Skeletal muscle satellite cell (primary cell): ENCODE results near the gene SLC37A2.
A peak's percentile ranks its signal among the peaks of the same experiment; 100 is the strongest.
"Not testable (repeated sequence)": the region's sequence is repeated elsewhere in the genome, so short reads cannot be mapped to it uniquely, and the experiment has no call there.

ENCODE experiments used
- H3K27me3 ChIP-seq: 2 replicates; pipeline ENCODE4 v1.7.0; 2013; ENCODE audit warnings: low read length; ENCODE audit not compliant: control insufficient read depth, insufficient read depth
- H3K36me3 ChIP-seq: 2 replicates; pipeline ENCODE4 v1.7.0; 2013; ENCODE audit warnings: mild to moderate bottlenecking, control low read depth, low read length; ENCODE audit not compliant: insufficient read depth
- H3K4me1 ChIP-seq: 2 replicates; pipeline ENCODE4 v1.7.0; 2013; ENCODE audit warnings: low read length; ENCODE audit not compliant: control insufficient read depth, insufficient read depth
- H3K4me2 ChIP-seq: 2 replicates; pipeline ENCODE4 v1.7.0; 2013; ENCODE audit warnings: mild to moderate bottlenecking, low read length
- H3K4me3 ChIP-seq: 2 replicates; pipeline ENCODE4 v1.7.0; 2013; ENCODE audit warnings: low read length
- H3K9ac ChIP-seq: 2 replicates; pipeline ENCODE4 v1.7.0; 2013; ENCODE audit warnings: mild to moderate bottlenecking, low read depth, low read length, moderate library complexity
- H3K9me3 ChIP-seq: replicated peaks from 2 replicates; pipeline ENCODE4 v1.7.0; 2013; ENCODE audit warnings: mild to moderate bottlenecking, control low read depth, low read length

SLC37A2 gene

DNA sequence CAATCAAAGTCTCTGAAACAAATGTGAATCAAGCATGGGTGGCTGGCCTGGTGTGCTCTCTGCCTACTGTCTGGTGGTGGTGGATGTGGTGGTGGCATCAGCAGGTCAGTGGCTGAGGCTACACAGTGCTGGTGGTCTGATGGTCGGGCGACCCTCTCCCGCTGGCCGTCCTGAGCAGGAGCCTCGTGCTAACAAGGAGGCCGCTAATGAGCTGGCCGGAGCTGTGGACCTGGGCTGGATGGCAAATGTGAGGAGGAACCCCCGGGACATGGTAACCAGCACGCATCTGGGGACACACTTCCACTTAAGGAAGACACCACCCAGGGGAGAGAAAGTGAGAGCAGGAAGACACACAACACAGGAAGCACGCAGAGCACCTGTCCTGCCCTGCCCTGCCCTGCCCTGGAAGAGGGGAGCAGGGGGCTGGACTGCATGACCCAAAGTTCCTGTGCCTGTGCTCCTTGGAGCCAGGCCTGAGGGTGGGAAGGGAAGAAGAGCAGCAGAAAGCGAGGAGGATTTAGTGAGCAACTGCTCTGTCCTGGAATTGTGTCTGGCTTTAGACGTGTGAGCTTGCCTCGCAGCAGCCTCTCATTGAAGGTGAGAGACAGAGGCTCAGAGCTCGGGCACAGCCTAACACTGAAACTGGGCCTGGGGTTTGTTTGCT lies 23.7 kb downstream of the SLC37A2 start:
- Histone ChIP-seq H3K4me3 (no peak overlapping the region), H3K4me1 (peaks cover 24% of the 10 kb centered on the region), H3K9me3 (no peaks in the 10 kb centered on the region), H3K36me3 (no peaks in the 10 kb centered on the region), H3K4me2 (no peak overlapping the region), H3K9ac (no peak overlapping the region), H3K27me3 (no peaks in the 10 kb centered on the region)

DNA sequence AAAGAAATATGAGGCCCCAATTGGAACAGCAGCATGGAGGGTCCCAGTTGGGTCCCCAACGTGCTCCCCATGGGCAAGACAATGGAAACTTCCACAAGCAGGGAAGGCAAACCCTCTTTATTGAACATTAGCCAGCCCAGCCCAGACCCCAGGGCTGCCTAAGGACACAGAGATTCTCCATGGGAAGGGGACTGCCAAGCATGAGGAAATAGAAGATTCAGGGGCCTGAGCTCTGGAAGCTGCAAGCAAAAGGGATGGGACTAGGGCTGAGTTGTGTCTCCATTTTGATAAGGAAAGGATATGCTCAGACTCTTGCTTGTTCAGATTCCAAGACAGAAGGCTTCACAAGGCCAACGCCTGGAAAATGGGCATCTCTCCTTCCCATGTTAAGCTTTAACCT lies 25.0 kb downstream of the SLC37A2 start:
- H3K9ac ChIP-seq: no peak overlapping the region
- H3K4me1 ChIP-seq: peaks cover 15% of the 10 kb centered on the region
- no peaks in the 10 kb centered on the region for H3K36me3 ChIP-seq
- no peaks in the 10 kb centered on the region for H3K27me3 ChIP-seq
- H3K9me3 ChIP-seq: no peaks in the 10 kb centered on the region
- H3K4me2 ChIP-seq: no peak overlapping the region
- no peak overlapping the region for H3K4me3 ChIP-seq

DNA sequence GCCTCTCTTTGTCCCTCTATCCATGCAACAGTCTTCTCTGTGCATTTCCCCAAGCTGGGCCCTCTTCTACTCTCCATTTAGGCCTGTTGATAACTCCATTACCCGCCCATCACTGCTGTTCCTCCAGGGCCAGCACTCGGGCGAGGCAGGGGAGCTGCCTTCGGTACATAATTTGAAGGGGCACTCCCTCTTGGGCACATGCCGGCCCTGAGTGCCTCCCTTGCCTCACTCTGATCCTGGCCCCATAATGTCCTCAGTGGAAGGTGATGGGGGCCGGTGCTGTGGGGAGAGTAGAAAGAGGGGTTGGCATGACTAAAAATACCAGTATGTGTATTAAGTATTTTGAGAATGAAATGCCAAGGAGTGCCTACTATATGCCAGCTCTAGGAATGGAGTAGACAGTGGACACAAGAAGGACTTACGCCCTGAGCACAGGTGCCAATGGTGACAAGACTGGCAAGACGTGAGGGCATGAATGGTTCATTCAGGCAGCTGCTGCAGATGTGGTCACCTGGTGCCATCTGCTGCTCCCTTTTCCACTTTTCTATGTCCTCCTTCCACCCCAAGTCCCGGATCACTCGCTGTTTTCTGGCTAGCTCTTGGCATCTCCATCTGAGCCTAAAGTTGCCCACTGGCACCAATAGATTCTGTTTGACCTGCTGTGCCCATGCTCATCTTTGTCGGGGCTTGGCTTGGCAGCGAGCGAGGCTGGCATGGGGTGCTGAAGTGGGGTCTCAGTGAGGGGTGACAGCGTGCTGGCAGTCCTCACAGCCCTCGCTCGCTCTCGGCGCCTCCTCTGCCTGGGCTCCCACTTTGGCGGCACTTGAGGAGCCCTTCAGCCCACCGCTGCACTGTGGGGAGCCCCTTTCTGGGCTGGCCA lies 25.7 kb downstream of the SLC37A2 start:
- H3K36me3 ChIP-seq: no peaks in the 10 kb centered on the region
- H3K27me3 ChIP-seq: no peaks in the 10 kb centered on the region
- H3K4me2 ChIP-seq: no peak overlapping the region
- peaks cover 9% of the 10 kb centered on the region for H3K4me1 ChIP-seq
- H3K9me3 ChIP-seq: no peaks in the 10 kb centered on the region
- H3K9ac ChIP-seq: no peak overlapping the region
- H3K4me3 ChIP-seq: no peak overlapping the region

DNA sequence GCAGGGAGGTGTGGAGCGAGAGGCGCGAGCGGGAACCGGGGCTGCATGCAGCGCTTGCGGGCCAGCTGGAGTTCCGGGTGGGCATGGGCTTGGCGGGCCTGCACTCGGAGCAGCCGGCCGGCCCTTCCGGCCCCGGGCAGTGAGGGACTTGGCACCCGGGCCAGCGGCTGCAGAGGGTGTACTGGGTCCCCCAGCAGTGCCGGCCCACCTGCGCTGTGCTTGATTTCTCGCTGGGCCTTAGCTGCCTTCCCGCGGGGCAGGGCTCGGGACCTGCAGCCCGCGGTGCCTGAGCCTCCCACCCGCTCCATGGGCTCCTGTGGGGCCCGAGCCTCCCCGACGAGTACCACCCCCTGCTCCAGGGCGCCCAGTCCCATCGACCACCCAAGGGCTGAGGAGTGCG lies 26.4 kb downstream of the SLC37A2 start:
- not testable (repeated sequence) for H3K36me3 ChIP-seq, H3K4me1 ChIP-seq, H3K9me3 ChIP-seq, H3K4me3 ChIP-seq, H3K9ac ChIP-seq, H3K4me2 ChIP-seq, H3K27me3 ChIP-seq

DNA sequence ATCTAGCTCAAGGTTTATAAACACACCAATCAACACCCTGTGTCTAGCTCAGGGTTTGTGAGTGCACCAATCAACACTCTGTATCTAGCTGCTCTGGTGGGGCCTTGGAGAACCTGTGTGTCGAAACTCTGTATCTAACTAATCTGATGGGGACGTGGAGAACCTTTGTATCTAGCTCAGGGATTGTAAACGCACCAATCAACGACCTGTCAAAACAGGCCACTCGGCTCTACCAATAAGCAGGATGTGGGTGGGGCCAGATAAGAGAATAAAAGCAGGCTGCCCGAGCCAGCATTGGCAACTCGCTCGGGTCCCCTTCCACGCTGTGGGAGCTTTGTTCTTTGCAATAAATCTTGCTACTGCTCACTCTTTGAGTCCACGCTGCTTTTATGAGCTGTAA lies 27.0 kb downstream of the SLC37A2 start:
- H3K27me3 ChIP-seq, H3K4me1 ChIP-seq, H3K36me3 ChIP-seq, H3K4me3 ChIP-seq, H3K9ac ChIP-seq, H3K9me3 ChIP-seq, H3K4me2 ChIP-seq: not testable (repeated sequence)

DNA sequence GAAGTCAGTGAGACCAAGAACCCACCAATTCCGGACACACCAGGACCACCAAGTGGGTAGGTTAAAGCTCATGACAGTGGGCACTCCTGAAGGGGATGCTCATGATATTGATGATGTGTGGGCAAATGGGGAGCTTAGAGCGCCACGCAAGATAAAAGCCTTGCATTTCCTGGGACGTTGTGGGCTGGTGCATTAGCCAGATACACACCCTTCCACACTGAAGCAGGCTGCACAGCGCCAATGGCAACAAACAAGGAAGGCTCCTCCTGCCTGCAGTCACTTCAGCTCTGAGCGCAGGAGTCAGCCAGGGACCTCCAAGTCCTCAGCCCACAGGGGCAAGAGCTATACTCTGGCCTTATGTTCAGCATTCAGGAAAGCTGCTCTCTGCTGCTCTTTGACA lies 27.7 kb downstream of the SLC37A2 start:
- no peak overlapping the region for H3K4me3 ChIP-seq
- H3K4me1 ChIP-seq: peaks cover 9% of the 10 kb centered on the region
- H3K9ac ChIP-seq: no peak overlapping the region
- no peaks in the 10 kb centered on the region for H3K9me3 ChIP-seq
- no peaks in the 10 kb centered on the region for H3K27me3 ChIP-seq
- H3K36me3 ChIP-seq: peaks cover under 1% of the 10 kb centered on the region
- H3K4me2 ChIP-seq: no peak overlapping the region

DNA sequence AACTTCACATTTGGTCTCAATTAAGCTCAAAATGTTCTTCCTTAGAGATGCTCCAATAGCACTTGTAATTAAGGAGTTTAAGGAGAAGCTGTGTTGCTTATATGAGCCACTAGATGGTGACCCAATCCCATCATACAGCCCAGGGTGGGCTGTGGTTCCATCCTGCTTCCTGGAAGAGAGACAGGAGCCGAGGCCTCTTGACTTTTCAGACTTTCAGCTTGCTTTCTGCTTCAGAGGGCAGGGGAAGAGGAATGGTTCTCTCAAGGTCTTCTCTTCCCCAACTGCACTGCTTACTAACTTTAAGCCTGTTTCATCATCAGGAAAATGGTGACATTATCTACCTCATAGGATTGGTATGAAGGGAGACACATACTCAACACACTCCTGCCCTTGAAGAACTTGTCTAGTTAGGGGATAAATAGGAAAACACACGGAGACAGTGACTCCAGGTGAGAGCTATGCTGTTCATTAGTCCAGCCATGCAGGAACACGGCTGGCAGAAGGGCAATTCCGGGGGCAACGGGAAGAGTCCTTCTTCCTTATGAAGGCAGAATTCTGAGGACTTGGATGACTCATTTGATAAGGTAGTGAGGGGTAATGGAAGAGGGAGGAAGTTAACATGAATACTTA lies 28.3 kb downstream of the SLC37A2 start:
- H3K9me3 ChIP-seq: no peaks in the 10 kb centered on the region
- H3K4me3 ChIP-seq: no peak overlapping the region
- H3K27me3 ChIP-seq: no peaks in the 10 kb centered on the region
- peak overlapping the region; percentile 6 for H3K9ac ChIP-seq
- H3K36me3 ChIP-seq: peaks cover 5% of the 10 kb centered on the region
- H3K4me1 ChIP-seq: peaks cover 9% of the 10 kb centered on the region
- no peak overlapping the region for H3K4me2 ChIP-seq

DNA sequence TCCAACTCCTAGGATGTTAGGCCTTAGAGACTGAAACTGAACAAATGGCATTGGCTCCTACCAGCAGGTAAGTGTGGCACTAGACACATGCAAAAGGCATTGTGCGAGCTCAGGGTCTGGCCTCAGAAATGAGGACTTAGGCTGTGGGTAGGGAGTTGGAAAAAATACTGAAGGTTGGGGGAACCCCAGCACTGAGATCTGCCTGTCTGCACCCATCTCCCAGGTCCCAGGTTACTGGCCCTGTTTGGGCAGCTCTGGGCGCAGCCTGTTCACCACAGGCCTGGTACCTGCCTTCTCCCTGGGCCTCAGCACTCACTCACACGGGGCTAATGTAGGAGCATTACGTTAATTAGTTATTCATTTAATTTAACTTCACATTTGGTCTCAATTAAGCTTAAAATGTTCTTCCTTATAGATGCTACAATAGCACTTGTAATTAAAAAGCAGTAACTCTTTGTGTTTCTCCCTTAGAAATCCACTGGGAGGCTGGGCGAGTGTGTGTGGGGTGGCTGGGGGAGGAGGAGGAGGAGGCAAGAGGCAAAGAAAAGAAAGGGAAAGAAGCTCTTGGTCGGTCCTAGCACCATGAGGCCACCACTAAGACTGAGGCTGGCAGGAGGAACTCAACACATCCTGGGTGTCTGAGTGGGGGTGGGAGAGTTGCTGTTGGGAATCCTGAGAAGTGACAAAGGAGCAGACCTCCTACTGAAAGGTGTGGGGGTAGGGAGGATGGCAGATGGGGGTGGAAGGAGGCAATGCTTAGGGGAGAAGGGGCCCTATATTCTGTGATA lies 29.0 kb downstream of the SLC37A2 start:
- Histone ChIP-seq H3K36me3 (peaks cover 5% of the 10 kb centered on the region), H3K4me3 (no peak overlapping the region), H3K4me2 (no peak overlapping the region), H3K4me1 (peaks cover 9% of the 10 kb centered on the region), H3K9ac (no peak overlapping the region), H3K9me3 (no peaks in the 10 kb centered on the region), H3K27me3 (no peaks in the 10 kb centered on the region)

DNA sequence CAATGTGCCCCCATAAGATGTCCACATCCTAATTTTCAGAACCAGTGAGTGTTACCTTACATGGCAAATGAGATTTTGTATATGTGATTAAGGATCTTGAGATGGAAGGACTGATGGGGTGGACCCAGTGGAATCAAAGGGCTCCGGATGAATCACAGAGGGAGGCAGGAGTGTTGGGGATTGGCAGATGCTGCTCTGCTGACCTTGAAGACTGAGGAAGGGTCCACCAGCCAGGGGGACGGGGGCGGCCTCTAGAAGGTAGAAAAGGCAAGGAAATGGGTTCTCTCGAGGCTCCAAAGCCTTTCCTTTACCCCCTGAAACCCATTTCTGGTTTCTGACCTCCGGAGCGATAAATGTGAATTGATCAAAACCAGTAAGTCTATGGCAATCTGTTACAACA lies 29.6 kb downstream of the SLC37A2 start:
- H3K36me3 ChIP-seq: peaks cover 11% of the 10 kb centered on the region
- no peak overlapping the region for H3K4me3 ChIP-seq
- no peak overlapping the region for H3K9ac ChIP-seq
- peaks cover 9% of the 10 kb centered on the region for H3K4me1 ChIP-seq
- no peaks in the 10 kb centered on the region for H3K27me3 ChIP-seq
- H3K4me2 ChIP-seq: no peak overlapping the region
- H3K9me3 ChIP-seq: no peaks in the 10 kb centered on the region

DNA sequence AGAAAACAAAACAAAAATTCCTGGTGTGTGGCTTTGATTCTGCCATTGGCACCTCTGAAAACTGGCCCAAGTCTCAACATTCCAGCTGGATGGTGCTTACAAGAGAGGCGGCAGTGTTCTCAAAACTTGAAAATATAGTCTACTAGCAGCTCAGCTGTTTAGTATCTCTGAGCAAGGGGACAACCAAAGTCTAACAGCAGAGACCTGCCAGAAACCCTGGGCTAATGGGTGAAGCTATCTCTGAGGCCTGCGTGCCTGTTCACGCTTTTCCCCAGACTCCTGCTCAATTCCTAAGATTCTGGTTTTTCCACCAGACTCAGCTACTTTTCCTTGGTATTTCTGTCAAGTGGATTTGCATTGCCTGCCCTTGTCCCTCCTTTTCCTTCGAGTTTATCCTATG lies 30.4 kb downstream of the SLC37A2 start:
- Histone ChIP-seq H3K9ac (no peak overlapping the region), H3K27me3 (no peaks in the 10 kb centered on the region), H3K9me3 (no peaks in the 10 kb centered on the region), H3K4me2 (no peak overlapping the region), H3K4me3 (no peak overlapping the region), H3K36me3 (peaks cover 11% of the 10 kb centered on the region), H3K4me1 (peaks cover 9% of the 10 kb centered on the region)

DNA sequence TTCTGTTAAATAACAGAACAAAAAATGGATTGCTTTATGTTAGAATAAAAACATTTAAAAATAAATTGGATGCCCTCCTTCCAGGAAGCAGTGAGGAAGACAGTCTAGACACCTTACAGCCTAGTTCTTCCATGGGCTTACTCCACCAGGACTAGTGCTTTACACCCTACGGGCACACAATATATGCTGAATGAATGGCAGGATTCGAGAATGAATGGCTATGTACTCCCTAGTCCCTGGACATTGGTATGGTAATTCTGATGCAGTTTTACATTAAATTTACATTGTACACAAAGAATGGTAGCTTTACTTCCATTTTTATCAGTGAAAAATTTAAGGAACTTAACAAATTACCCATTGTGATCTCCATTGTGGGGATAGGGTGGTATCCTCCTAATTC lies 31.6 kb downstream of the SLC37A2 start:
- no peak overlapping the region for H3K4me2 ChIP-seq
- peaks cover 9% of the 10 kb centered on the region for H3K4me1 ChIP-seq

More for the DNA sequence above, 31.6 kb downstream of the SLC37A2 start:
- H3K27me3 ChIP-seq: no peaks in the 10 kb centered on the region
- no peak overlapping the region for H3K4me3 ChIP-seq
- no peaks in the 10 kb centered on the region for H3K9me3 ChIP-seq
- H3K9ac ChIP-seq: no peak overlapping the region
- peaks cover 17% of the 10 kb centered on the region for H3K36me3 ChIP-seq
